Measurements from ENCODE around the gene OOEP. TPM values are rescaled to one million over a fixed set of nuclear protein-coding genes. Genes with fewer than 3 reads are reported as not detected.

The OOEP gene
- total RNA-seq, 1 donor from 2014 or later = not detected

DNA sequence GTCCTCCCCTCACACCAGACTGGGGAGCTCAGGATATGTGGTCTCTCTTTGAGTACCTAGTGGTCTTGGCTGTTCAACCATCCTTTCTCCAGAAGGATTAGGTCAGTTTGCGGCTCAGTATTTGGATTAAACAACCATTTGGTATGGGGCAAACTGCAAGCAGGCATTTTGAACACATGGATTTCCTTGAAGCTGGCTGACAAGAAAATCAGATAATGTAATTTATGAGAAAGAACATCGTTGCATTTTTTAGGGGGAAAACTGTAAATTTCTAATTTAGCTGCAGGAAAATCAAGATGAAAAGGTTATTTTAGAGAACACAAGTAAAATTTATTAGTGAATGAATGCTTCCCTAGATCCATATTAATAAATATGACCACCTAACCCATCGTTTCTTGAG, 40.9 kb downstream of the OOEP start:
- no peaks in the 10 kb centered on the region for H3K4me1 Mint-ChIP-seq
- no peaks in the 10 kb centered on the region for H3K9me3 Mint-ChIP-seq
- H3K79me2 ChIP-seq (ENCODE audit: low read depth) = no peaks in the 10 kb centered on the region
- H3K4me1 ChIP-seq = no peaks in the 10 kb centered on the region
- H3K27ac ChIP-seq = no peak overlapping the region
- H3K9me3 ChIP-seq (ENCODE audit: low read depth) = no peaks in the 10 kb centered on the region
- no peaks in the 10 kb centered on the region for H3K27me3 ChIP-seq
- H2AFZ ChIP-seq (replicated peaks) = no peak overlapping the region
- no peak overlapping the region for H3K9ac ChIP-seq
- no peak overlapping the region for H3K27ac Mint-ChIP-seq
- no peaks in the 10 kb centered on the region for H3K36me3 Mint-ChIP-seq
- H4K20me1 ChIP-seq (ENCODE audit: low read depth) = no peaks in the 10 kb centered on the region
- no peak overlapping the region for H3K4me2 ChIP-seq
- H3K36me3 ChIP-seq = no peaks in the 10 kb centered on the region
- no peak for DNase-seq (ENCODE audit: low spot score)
- H3K4me3 Mint-ChIP-seq = no peak overlapping the region
- no peak overlapping the region for H3K4me3 ChIP-seq
- no peak for TF ChIP-seq EZH2phosphoT487 (IDR thresholded peaks at IDR 0.05)
- TF ChIP-seq, protein P1, sequence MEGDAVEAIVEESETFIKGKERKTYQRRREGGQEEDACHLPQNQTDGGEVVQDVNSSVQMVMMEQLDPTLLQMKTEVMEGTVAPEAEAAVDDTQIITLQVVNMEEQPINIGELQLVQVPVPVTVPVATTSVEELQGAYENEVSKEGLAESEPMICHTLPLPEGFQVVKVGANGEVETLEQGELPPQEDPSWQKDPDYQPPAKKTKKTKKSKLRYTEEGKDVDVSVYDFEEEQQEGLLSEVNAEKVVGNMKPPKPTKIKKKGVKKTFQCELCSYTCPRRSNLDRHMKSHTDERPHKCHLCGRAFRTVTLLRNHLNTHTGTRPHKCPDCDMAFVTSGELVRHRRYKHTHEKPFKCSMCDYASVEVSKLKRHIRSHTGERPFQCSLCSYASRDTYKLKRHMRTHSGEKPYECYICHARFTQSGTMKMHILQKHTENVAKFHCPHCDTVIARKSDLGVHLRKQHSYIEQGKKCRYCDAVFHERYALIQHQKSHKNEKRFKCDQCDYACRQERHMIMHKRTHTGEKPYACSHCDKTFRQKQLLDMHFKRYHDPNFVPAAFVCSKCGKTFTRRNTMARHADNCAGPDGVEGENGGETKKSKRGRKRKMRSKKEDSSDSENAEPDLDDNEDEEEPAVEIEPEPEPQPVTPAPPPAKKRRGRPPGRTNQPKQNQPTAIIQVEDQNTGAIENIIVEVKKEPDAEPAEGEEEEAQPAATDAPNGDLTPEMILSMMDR (IDR thresholded peaks at IDR 0.05) = no peak
- no peak for TF ChIP-seq EZH2 (IDR thresholded peaks at IDR 0.05)
- H3K27me3 Mint-ChIP-seq (ENCODE audit: insufficient read depth, low read depth) = no peaks in the 10 kb centered on the region
- H3F3A ChIP-seq (ENCODE audit: low read depth) = no peaks in the 10 kb centered on the region

GRCh38 chr6:73325656-73326055, 44.0 kb downstream of the OOEP start:
- Histone ChIP-seq H3K27me3 (no peaks in the 10 kb centered on the region), H3K27ac (no peak overlapping the region), H3K4me2 (no peak overlapping the region), H3K9ac (no peak overlapping the region), H3K4me3 (no peak overlapping the region), H3K4me1 (no peaks in the 10 kb centered on the region), H4K20me1 (ENCODE audit: low read depth) (no peaks in the 10 kb centered on the region), H2AFZ (replicated peaks) (no peak overlapping the region), H3K9me3 (ENCODE audit: low read depth) (no peaks in the 10 kb centered on the region), H3K79me2 (ENCODE audit: low read depth) (no peaks in the 10 kb centered on the region), H3K36me3 (no peaks in the 10 kb centered on the region), H3F3A (ENCODE audit: low read depth) (no peaks in the 10 kb centered on the region)
- Mint-ChIP-seq H3K27me3 (ENCODE audit: insufficient read depth, low read depth) (no peaks in the 10 kb centered on the region), H3K27ac (no peak overlapping the region), H3K4me1 (no peaks in the 10 kb centered on the region), H3K9me3 (peaks cover 4% of the 10 kb centered on the region), H3K36me3 (no peaks in the 10 kb centered on the region), H3K4me3 (no peak overlapping the region)
- TF ChIP-seq EZH2 (IDR thresholded peaks at IDR 0.05) = no peak
- no peak for TF ChIP-seq EZH2phosphoT487 (IDR thresholded peaks at IDR 0.05)
- TF ChIP-seq, protein P1 (IDR thresholded peaks at IDR 0.05) = no peak
- DNase-seq (ENCODE audit: low spot score) = no peak

DNA sequence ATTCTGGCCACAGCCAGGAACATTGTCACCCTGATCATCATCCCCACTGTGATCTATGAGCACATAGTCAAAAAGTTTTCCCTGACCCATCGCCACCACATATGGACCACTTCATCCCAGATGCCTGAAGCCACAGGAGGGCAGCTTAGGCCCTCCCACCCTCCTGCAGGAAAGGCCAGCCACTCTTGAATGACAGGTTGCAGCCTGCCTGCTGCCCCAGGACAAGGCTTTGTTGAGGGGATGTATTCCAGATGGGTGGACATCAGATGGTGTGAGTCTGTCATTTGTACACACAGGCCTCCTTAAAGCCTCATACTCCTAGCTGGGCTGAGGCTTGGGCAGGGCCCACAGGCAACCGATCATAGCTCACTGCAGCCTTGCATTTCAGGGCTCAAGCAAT, 46.4 kb downstream of the OOEP start:
- Histone ChIP-seq H3K9me3 (ENCODE audit: low read depth) (no peaks in the 10 kb centered on the region), H3K79me2 (ENCODE audit: low read depth) (no peaks in the 10 kb centered on the region), H3K9ac (no peak overlapping the region), H3K4me2 (no peak overlapping the region), H4K20me1 (ENCODE audit: low read depth) (no peaks in the 10 kb centered on the region), H3K4me1 (no peaks in the 10 kb centered on the region), H3K27ac (no peak overlapping the region), H3K4me3 (no peak overlapping the region), H3K36me3 (no peaks in the 10 kb centered on the region), H3F3A (ENCODE audit: low read depth) (no peaks in the 10 kb centered on the region), H3K27me3 (no peaks in the 10 kb centered on the region), H2AFZ (replicated peaks) (no peak overlapping the region)
- H3K4me1 Mint-ChIP-seq = no peaks in the 10 kb centered on the region
- no peak overlapping the region for H3K4me3 Mint-ChIP-seq
- H3K36me3 Mint-ChIP-seq = no peaks in the 10 kb centered on the region
- peak; percentile 43 for DNase-seq (ENCODE audit: low spot score)
- H3K27me3 Mint-ChIP-seq (ENCODE audit: insufficient read depth, low read depth) = no peaks in the 10 kb centered on the region
- H3K27ac Mint-ChIP-seq = no peak overlapping the region
- H3K9me3 Mint-ChIP-seq = peaks cover 11% of the 10 kb centered on the region
- no peak for TF ChIP-seq EZH2 (IDR thresholded peaks at IDR 0.05)
- TF ChIP-seq, protein P1 (IDR thresholded peaks at IDR 0.05) = no peak
- no peak for TF ChIP-seq EZH2phosphoT487 (IDR thresholded peaks at IDR 0.05)

Small RNA genes within 50 kb of the gene (small RNA-seq; reads per million reads assigned to genes)
- gene RPL39P3 = 8.4 reads per million, percentile 95 among the genes with 10 or more reads in this experiment

Other genes with a start within 250 kb of the OOEP start
- 1.9 and 2.1 TPM in 2 replicates for gene KHDC1L, start 144.4 kb downstream of the OOEP start, total RNA-seq (ENCODE audit: low replicate concordance)
- gene KHDC1, start 106.7 kb downstream of the OOEP start, total RNA-seq (ENCODE audit: low replicate concordance) = 7.0 and 13.2 TPM in 2 replicates
- not detected in 2 replicates for gene DPPA5, start 15.6 kb downstream of the OOEP start, total RNA-seq (ENCODE audit: low replicate concordance)
- not detected in 2 replicates for gene KHDC3L, start 7.2 kb downstream of the OOEP start, total RNA-seq (ENCODE audit: low replicate concordance)
- gene DDX43, start 24.9 kb upstream of the OOEP start, total RNA-seq (ENCODE audit: low replicate concordance) = not detected in 2 replicates
- gene CGAS, start 82.4 kb upstream of the OOEP start, total RNA-seq (ENCODE audit: low replicate concordance) = 0.62 and 0.90 TPM in 2 replicates
- 28.6 and 40.0 TPM in 2 replicates for gene MTO1, start 91.8 kb upstream of the OOEP start, total RNA-seq (ENCODE audit: low replicate concordance)
- 15,510 and 19,891 TPM in 2 replicates for gene EEF1A1, start 151.1 kb upstream of the OOEP start, total RNA-seq (ENCODE audit: low replicate concordance)